SU-DHL-6 (cell line): Measurements from ENCODE around the gene ABCA13.

Source experiments
- CTCF ChIP-seq: fragments of 200-600 bp; sonication (generic); IDR thresholded peaks from one replicate; pipeline ENCODE4 v1.5.1; 2017; ENCODE audit warnings: antibody characterized with exemption, mild to moderate bottlenecking, low read length, moderate library complexity; ENCODE audit not compliant: insufficient read depth, poor library complexity, severe bottlenecking
- EZH2phosphoT487 ChIP-seq: fragments of 200-600 bp; sonication (generic), shearing (Covaris generic); conservative IDR thresholded peaks from 2 replicates; pipeline ENCODE4 v1.6.1; 2018; ENCODE audit warnings: mild to moderate bottlenecking, antibody characterized with exemption, low read length, moderate library complexity, mixed read lengths

GRCh38 chr7:48466713-48467112 is 295.5 kb downstream of the ABCA13 start:
- no peak for TF ChIP-seq CTCF
- TF ChIP-seq EZH2phosphoT487 = no peak
